HG03565 (cell line): ENCODE results near the gene ATP6V0A4.
"Not testable (repeated sequence)": the region's sequence is repeated elsewhere in the genome, so short reads cannot be mapped to it uniquely, and the experiment has no call there.

Experiments
- ATAC-seq: cut with Tn5 transposase; IDR thresholded peaks from one replicate; pipeline ENCODE4 v1.9.1; 2021; ENCODE audit warnings: mild to moderate bottlenecking, moderate library complexity; ENCODE audit not compliant: unreplicated experiment

Gene ATP6V0A4

GRCh38 chr7:138797715-138798320 lies at the start of gene ATP6V0A4, which contains the start of gene TMEM213:
Gene ATP6V0A4, minus strand, starts transcription at chr7:138798196. Its CDS starts 26,949 bp downstream, at chr7:138771247.
Gene TMEM213, plus strand, starts transcription at chr7:138797994. Its CDS starts 111 bp downstream, at chr7:138798105.
- ATAC-seq = no peak

- ATAC-seq = no peak
Measured at GRCh38 chr7:138845711-138846110, 47.7 kb upstream of the ATP6V0A4 start.

- ATAC-seq = no peak
Measured at GRCh38 chr7:138843632-138844580, 45.9 kb upstream of the ATP6V0A4 start.

- ATAC-seq = no peak
Measured at GRCh38 chr7:138842111-138842510, 44.1 kb upstream of the ATP6V0A4 start.

- no peak for ATAC-seq
Measured at GRCh38 chr7:138838166-138838565, 40.2 kb upstream of the ATP6V0A4 start.

GRCh38 chr7:138837627-138838026 lies 39.6 kb upstream of the ATP6V0A4 start:
- no peak for ATAC-seq

- ATAC-seq = no peak
Measured at GRCh38 chr7:138835087-138835486, 37.1 kb upstream of the ATP6V0A4 start.

GRCh38 chr7:138834583-138834982 lies 36.6 kb upstream of the ATP6V0A4 start:
- ATAC-seq = no peak

- ATAC-seq = no peak
Measured at GRCh38 chr7:138833596-138833995, 35.6 kb upstream of the ATP6V0A4 start.

GRCh38 chr7:138832966-138833365 lies 35.0 kb upstream of the ATP6V0A4 start:
- no peak for ATAC-seq

- no peak for ATAC-seq
Measured at GRCh38 chr7:138829335-138829734, 31.3 kb upstream of the ATP6V0A4 start.

GRCh38 chr7:138828302-138828701 lies 30.3 kb upstream of the ATP6V0A4 start:
- ATAC-seq = no peak

- no peak for ATAC-seq
Measured at GRCh38 chr7:138825049-138825721, 27.2 kb upstream of the ATP6V0A4 start.

- ATAC-seq = no peak
Measured at GRCh38 chr7:138822867-138823535, 25.0 kb upstream of the ATP6V0A4 start.

GRCh38 chr7:138821912-138822311 lies 23.9 kb upstream of the ATP6V0A4 start:
- ATAC-seq = no peak

GRCh38 chr7:138819625-138820024 lies 21.6 kb upstream of the ATP6V0A4 start:
- no peak for ATAC-seq

- ATAC-seq = no peak
Measured at GRCh38 chr7:138816650-138817049, 18.7 kb upstream of the ATP6V0A4 start.

- no peak for ATAC-seq
Measured at GRCh38 chr7:138814816-138815332, 16.9 kb upstream of the ATP6V0A4 start.

GRCh38 chr7:138813945-138814344 lies 15.9 kb upstream of the ATP6V0A4 start:
- ATAC-seq = no peak

- ATAC-seq = not testable (repeated sequence)
Measured at GRCh38 chr7:138811327-138811726, 13.3 kb upstream of the ATP6V0A4 start.

GRCh38 chr7:138809346-138809745 lies 11.3 kb upstream of the ATP6V0A4 start:
- ATAC-seq = no peak
